PC-3 (cell line): Measurements from ENCODE around the gene ST6GALNAC2.

ENCODE experiments used
- EZH2phosphoT487 ChIP-seq: fragments of 300-600 bp; sonication (generic); IDR thresholded peaks from 2 replicates; pipeline ENCODE4 v1.6.1; 2018; ENCODE audit warnings: mild to moderate bottlenecking, antibody characterized with exemption, low read length, borderline replicate concordance
- TF ChIP-seq, protein P1 (sequence below): fragments of 300-600 bp; sonication (generic); conservative IDR thresholded peaks from 2 replicates; pipeline ENCODE4 v1.5.1; 2017; ENCODE audit warnings: antibody characterized with exemption, low read depth, mild to moderate bottlenecking, low read length

DNA sequence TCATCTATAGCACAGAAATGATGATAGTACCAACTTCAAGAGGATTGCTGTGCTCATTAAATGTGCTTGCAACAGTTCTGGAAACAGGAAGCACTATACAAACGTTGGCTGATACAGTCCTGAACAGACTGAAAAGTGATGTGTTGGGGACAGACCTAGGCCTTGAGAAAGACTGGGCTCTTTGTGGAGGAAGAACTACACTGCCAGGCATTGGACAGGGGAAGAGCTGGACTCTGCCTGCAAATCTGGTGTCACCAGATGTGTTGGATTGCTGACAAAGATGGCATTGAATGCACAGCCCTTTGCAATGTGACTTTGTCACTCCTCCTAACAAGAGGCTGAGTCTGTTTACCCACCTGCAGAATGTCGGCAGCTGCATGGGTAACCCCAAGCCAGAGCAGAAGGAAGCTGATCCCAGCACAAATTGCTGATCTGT lies 12.4 kb upstream of the ST6GALNAC2 start:
- TF ChIP-seq, protein P1, sequence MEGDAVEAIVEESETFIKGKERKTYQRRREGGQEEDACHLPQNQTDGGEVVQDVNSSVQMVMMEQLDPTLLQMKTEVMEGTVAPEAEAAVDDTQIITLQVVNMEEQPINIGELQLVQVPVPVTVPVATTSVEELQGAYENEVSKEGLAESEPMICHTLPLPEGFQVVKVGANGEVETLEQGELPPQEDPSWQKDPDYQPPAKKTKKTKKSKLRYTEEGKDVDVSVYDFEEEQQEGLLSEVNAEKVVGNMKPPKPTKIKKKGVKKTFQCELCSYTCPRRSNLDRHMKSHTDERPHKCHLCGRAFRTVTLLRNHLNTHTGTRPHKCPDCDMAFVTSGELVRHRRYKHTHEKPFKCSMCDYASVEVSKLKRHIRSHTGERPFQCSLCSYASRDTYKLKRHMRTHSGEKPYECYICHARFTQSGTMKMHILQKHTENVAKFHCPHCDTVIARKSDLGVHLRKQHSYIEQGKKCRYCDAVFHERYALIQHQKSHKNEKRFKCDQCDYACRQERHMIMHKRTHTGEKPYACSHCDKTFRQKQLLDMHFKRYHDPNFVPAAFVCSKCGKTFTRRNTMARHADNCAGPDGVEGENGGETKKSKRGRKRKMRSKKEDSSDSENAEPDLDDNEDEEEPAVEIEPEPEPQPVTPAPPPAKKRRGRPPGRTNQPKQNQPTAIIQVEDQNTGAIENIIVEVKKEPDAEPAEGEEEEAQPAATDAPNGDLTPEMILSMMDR = no peak
- TF ChIP-seq EZH2phosphoT487 = no peak
